GM23338 (cell line): ENCODE results near the gene VNN1.

Experiments used
- CREB1 ChIP-seq: fragments of 250-450 bp; sonication (Bioruptor Pico); IDR thresholded peaks from 2 replicates; pipeline ENCODE4 v1.5.0; 2020; ENCODE audit warnings: low read depth, mild to moderate bottlenecking, moderate library complexity
- CTCF ChIP-seq, 2 experiments: fragments of 200-600 bp in 1 of 2; sonication (generic) in 1 of 2; conservative IDR thresholded peaks; 2 replicates each; pipeline versions ENCODE4 v1.5.1 to v1.6.1; 2016 to 2017; ENCODE audit warnings: antibody characterized with exemption in 2 of 2, low read depth in 2 of 2, mild to moderate bottlenecking in 2 of 2, moderate library complexity in 1 of 2
- JUNB ChIP-seq: IDR thresholded peaks from one replicate; pipeline ENCODE4 v1.6.1; 2016; ENCODE audit warnings: antibody characterized with exemption; ENCODE audit not compliant: unreplicated experiment
- REST ChIP-seq: IDR thresholded peaks from one replicate; pipeline ENCODE4 v1.6.1; 2018; ENCODE audit warnings: antibody characterized with exemption; ENCODE audit not compliant: unreplicated experiment

GRCh38 chr6:132748446-132748845, 34.6 kb upstream of the VNN1 start:
- TF ChIP-seq CTCF (conservative IDR thresholded peaks at IDR 0.05; ENCODE audit: low read depth in 2 of 2) (no peak), REST (no peak), CREB1 (CRISPR knock-in tag) (no peak), JUNB (no peak)
